Thyroid gland (tissue), 4 donors: Measurements from ENCODE around the gene HK3. TPM values are rescaled to one million over a fixed set of nuclear protein-coding genes. Genes with fewer than 3 reads are reported as not detected.

Experiments used
- DNase-seq, 2 donors: peaks; one replicate each; pipeline ENCODE4 v3.0.0-alpha.2; 2019
- H3K27ac ChIP-seq, 3 donors: fragments of 200-600 bp; sonication (generic); 1 replicate in 2 of 3; 2 replicates in 1 of 3; pipeline ENCODE4 v1.5.1; 2016 to 2019; ENCODE audit warnings: mild to moderate bottlenecking in 1 of 3, moderate library complexity in 1 of 3
- H3K27me3 ChIP-seq: fragments of 200-600 bp; sonication (generic); one replicate; pipeline ENCODE4 v1.5.1; 2019
- H3K36me3 ChIP-seq, 2 donors: fragments of 200-600 bp; sonication (generic); one replicate each; pipeline ENCODE4 v1.5.1; 2016 to 2019
- H3K4me1 ChIP-seq, 2 donors: fragments of 200-600 bp; sonication (generic); one replicate each; pipeline ENCODE4 v1.5.1; 2017 to 2019
- H3K4me3 ChIP-seq, 3 donors: fragments of 200-600 bp; sonication (generic); replicated peaks in 1 of 3; 1 replicate in 2 of 3; 2 replicates in 1 of 3; pipeline ENCODE4 v1.5.1; 2016; ENCODE audit warnings: mild to moderate bottlenecking in 1 of 3
- H3K9me3 ChIP-seq: fragments of 200-600 bp; sonication (generic); one replicate; pipeline ENCODE4 v1.5.1; 2017
- CTCF ChIP-seq, 6 experiments: fragments of 200-600 bp in 3 of 6; fragments of 450-650 bp in 3 of 6; sonication (generic) in 3 of 6; IDR thresholded peaks; one replicate each; pipeline ENCODE4 v1.5.1; 2016 to 2019; ENCODE audit warnings: antibody characterized with exemption in 6 of 6, mild to moderate bottlenecking in 2 of 6, inconsistent platforms in 1 of 6, moderate library complexity in 1 of 6
- POLR2A ChIP-seq, 2 donors: fragments of 450-650 bp; IDR thresholded peaks; one replicate each; pipeline ENCODE4 v1.6.1; 2017; ENCODE audit warnings: antibody characterized with exemption in 2 of 2, mild to moderate bottlenecking in 2 of 2, moderate library complexity in 1 of 2
- WGBS, 2 donors: methylation state at CpG; one replicate each; pipeline ENCODE4 v1.1.5; 2017; 5-methylcytosine and 5-hydroxymethylcytosine counted together
- intact Hi-C: fragments of 100-400 bp; cut with DNase I; formaldehyde crosslinking; loops from one replicate; pipeline ENCODE4 v1.15.1; 2023
- total RNA-seq, 4 donors: library from RNA; depleted of rRNA; stranded (reverse); fragments of >200 nt; gene quantifications; one replicate each; pipeline ENCODE4 v1.2.3, GENCODE V29; 2016

The HK3 gene
- total RNA-seq, 4 donors from 2014 or later = 0.67 to 3.1 (median 2.1) TPM

GRCh38 chr5:176860381-176860780 lies 38.8 kb downstream of the HK3 start:
- intact Hi-C loops = no loop called here
- H3K27ac ChIP-seq = no peak overlapping the region
- no peaks in the 10 kb centered on the region for H3K27me3 ChIP-seq
- H3K4me3 ChIP-seq = no peak overlapping the region
- TF ChIP-seq POLR2A (IDR thresholded peaks at IDR 0.05) (no peak), CTCF (IDR thresholded peaks at IDR 0.05) (no peak)
- no peak for DNase-seq
- no peaks in the 10 kb centered on the region for H3K36me3 ChIP-seq
- 69 to 84% methylated on average over 11 of the region's 11 CpGs for WGBS, 2 donors
- H3K4me1 ChIP-seq = no peaks in the 10 kb centered on the region
- no peaks in the 10 kb centered on the region for H3K9me3 ChIP-seq

GRCh38 chr5:176859916-176860315 lies 39.2 kb downstream of the HK3 start:
- WGBS, 2 donors = 50 to 69% methylated on average over 5 to 7 of the region's 10 CpGs
- TF ChIP-seq CTCF (IDR thresholded peaks at IDR 0.05) = no peak
- no peak for TF ChIP-seq POLR2A (IDR thresholded peaks at IDR 0.05)
- Histone ChIP-seq H3K27ac (no peak overlapping the region), H3K27me3 (no peaks in the 10 kb centered on the region), H3K4me1 (no peaks in the 10 kb centered on the region), H3K36me3 (no peaks in the 10 kb centered on the region), H3K4me3 (no peak overlapping the region), H3K9me3 (no peaks in the 10 kb centered on the region)
- intact Hi-C loops = no loop called here
- DNase-seq = no peak

GRCh38 chr5:176857894-176858273 lies 41.3 kb downstream of the HK3 start:
- DNase-seq = no peak
- intact Hi-C loops = no loop called here
- no peak overlapping the region for H3K27ac ChIP-seq
- WGBS, 2 donors = 53 to 74% methylated on average over 2 to 11 of the region's 11 CpGs
- no peak for TF ChIP-seq CTCF (IDR thresholded peaks at IDR 0.05)
- TF ChIP-seq POLR2A (IDR thresholded peaks at IDR 0.05) = no peak
- no peaks in the 10 kb centered on the region for H3K27me3 ChIP-seq
- H3K9me3 ChIP-seq = no peaks in the 10 kb centered on the region
- no peak overlapping the region for H3K4me3 ChIP-seq
- no peaks in the 10 kb centered on the region for H3K4me1 ChIP-seq
- H3K36me3 ChIP-seq = no peaks in the 10 kb centered on the region

- TF ChIP-seq POLR2A (IDR thresholded peaks at IDR 0.05) (no peak), CTCF (IDR thresholded peaks at IDR 0.05) (no peak)
- Histone ChIP-seq H3K4me3 (no peak overlapping the region), H3K27ac (no peak overlapping the region), H3K27me3 (no peaks in the 10 kb centered on the region), H3K4me1 (no peaks in the 10 kb centered on the region), H3K36me3 (no peaks in the 10 kb centered on the region), H3K9me3 (no peaks in the 10 kb centered on the region)
- WGBS, 2 donors = 71% methylated on average over 14 to 19 of the region's 19 CpGs
- no peak for DNase-seq
- intact Hi-C loops = no loop called here
Observed at GRCh38 chr5:176857216-176857893, 41.8 kb downstream of the HK3 start.

- intact Hi-C loops = no loop called here
- Histone ChIP-seq H3K27me3 (no peaks in the 10 kb centered on the region), H3K36me3 (no peaks in the 10 kb centered on the region), H3K9me3 (no peaks in the 10 kb centered on the region), H3K4me3 (no peak overlapping the region), H3K4me1 (no peaks in the 10 kb centered on the region), H3K27ac (no peak overlapping the region)
- 52 to 61% methylated on average over 8 of the region's 8 CpGs for WGBS, 2 donors
- TF ChIP-seq POLR2A (IDR thresholded peaks at IDR 0.05) = no peak
- no peak for DNase-seq
Observed at GRCh38 chr5:176856746-176857145, 42.4 kb downstream of the HK3 start.
